ENCODE data around the gene HOXD8.

Gene HOXD8

DNA sequence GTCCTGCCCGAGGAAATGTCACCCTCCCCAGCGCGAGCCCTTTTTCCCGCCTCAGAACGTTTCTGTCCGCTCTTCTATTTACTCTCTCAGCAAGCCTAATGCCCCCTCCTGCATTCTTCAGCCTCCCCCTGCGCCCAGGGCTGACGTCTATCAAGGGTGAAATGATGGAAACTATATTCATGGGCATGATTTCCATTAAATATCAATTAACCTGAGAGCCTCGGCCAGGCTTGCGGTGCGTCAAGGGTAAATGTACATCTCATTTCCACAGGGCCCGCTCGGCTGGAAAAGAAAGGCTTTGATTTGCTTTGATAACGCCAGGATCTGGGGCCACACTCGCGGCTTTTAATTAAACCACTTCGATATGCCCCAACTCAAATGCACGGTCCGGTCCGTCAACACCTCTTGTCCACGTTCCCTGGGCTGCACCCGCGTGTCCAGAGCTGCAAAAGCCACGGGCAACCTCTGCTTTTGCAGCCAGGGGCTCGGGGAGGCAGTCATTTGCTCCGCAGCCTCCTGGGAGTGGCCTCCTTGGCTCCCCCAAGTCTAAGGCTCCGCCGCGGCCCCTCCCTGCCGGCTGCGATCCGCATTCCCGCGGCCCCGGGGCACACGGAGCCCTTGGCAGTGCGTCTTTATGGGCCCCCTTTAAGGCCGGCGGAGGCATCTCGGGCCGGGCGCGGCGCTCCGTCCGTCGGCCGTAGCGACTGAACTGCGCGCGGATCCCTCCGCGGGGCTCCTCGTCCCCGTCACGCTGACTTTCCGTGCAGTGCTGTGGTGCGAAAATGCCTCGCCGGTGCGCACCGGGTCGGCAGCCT is at the start of gene HOXD8:
TSS of gene HOXD8 (plus strand) at position 724 of the 815 bp plus-strand sequence. CDS start 662 bp downstream, outside the sequence.
- DNase-seq (ENCODE audit: low spot score): peak; percentile 72

DNA sequence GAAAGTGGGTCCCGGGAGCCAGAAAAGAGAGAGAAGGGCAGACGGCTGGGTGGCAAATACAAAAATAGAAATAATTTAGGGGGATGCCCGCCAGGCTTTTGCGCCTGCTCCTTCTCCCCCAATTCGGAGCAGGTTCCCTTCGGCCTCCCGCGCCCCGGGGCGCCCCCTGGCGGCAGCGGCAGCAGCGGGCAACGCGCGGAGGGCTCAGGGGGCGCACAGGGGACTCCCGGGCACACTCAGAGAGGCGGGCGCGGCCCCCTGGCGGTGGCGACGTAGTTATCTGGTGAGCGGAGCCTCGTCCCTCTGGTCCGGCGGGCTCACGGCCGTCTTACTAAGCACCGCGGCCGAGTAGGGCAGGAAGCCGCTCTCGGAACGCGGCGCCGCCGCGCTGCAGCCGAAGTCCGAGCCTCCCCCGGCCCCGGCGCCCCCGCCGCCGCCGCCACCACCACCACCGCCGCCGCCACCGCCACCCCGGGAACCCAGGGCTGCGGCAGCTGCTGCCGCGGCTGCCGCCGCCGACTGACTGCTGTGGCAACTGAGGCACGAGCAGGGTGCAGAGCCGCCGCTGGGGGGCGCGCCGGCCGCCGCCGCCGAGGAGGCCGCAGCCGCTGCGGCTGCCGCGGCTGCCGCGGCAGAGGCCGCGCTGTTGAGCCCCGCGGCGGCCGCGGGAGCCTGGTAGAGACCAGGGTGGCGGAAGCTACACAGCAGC is 49.5 kb upstream of the HOXD8 start:
- DNase-seq (ENCODE audit: low spot score): no peak

DNA sequence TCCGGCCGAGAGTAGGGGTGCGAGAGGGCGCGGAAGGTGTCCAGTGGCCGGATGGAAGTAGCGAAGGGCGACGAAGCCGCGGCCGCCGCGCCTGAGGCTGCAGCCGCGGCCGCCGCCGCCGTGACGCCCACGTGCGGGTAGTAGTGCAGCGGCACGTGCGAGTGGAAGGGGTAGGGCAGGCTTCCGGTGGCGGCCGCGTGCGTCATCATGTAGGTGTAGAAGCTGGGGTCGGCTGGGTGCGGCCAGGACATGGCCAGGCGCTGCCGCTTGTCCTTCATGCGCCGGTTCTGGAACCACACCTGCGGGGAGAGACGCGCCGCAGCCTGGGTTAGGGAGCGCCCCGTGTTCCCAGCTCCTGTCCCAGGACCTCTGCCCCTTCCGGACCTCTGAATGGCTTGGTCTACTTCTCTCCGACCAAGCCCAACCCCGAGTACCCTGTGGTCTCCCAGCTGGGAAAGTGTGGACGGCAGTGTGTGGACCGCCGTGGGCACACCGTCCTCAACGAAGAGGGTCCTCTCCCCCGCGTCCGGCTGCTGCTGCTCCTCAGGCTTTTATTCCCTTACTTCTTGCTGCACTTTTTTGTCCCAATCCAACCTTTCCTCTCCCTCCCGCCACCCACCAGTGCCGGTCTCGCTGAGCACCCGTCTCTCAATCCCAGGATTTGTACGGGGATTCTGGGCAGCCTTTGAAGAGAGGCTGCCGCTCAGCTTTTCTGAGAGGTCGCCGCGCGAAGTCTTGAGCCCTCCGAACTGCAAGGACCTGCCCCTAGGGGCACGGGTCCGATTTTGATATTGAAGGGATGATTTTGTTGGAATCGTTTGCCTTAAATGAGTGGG is 48.7 kb upstream of the HOXD8 start:
- DNase-seq (ENCODE audit: low spot score): no peak

DNA sequence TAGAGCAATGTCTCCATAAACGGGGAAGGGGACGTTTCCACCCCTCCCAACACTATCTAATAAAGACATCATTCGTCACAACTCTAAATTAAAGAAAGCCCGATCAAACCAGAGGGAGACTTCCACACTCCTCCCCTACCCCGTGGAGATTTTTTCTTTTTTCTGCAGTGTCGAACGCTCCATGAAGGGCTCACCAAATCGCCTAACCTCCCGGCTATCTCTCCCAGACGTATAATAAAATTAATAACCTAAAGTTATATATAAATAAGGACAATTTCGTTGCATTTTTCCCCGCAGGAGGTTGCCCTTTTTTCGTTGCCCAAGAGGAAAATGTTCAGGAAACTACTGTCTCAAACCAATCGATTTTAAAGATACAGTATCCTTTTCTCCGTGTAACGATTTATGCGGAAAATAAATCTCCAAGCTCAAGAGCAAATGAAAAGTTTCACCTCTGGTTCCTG is 48.1 kb upstream of the HOXD8 start:
- DNase-seq (ENCODE audit: low spot score): no peak

DNA sequence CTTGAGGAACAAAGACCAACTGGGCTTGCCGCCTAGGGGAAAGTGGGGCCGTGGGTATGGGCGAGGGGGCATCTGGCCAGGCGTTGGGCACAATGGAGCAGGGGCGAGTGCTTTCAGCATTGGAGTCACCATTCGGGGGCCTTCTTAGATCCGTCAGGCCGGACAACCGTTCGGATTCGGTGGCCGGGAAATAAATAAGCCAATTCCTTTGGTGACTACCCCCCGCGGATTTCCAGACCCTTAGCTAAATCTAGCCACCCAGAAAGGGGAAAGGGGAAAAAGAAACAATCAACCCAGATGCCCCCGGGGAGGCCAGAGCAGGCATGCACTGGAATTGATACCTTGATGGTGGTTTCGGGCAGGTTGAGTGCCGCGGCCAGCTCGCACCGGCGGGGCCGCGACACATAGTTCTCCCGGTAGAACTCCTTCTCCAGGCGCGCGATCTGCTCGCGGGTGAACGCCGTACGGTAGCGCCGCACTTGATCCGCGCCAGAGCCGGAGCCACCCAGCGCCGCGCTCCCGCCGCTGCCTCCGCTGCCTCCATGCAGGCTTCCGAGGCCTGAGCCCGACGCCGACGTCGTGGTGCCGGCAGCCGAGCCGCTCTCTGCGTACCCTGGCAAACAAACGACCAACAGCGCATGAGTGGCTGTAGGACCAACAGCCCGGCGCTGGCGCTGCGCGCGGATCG is 47.5 kb upstream of the HOXD8 start:
- no peak for DNase-seq (ENCODE audit: low spot score)

DNA sequence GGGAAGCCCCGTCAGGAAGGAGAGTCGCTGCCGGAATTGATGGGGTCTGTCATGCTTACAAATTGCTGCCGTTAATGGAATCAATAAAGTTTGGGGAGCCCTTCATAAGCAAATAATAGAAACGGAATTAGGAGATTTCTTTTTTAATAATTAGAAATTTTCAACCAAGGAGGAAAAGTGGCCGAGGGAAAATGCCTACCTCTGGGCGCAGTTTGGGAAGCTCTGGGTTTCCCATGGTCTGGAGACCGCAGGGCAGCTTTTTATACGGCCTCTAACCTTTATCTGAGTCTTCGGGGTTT is 47.0 kb upstream of the HOXD8 start:
- no peak for DNase-seq (ENCODE audit: low spot score)

DNA sequence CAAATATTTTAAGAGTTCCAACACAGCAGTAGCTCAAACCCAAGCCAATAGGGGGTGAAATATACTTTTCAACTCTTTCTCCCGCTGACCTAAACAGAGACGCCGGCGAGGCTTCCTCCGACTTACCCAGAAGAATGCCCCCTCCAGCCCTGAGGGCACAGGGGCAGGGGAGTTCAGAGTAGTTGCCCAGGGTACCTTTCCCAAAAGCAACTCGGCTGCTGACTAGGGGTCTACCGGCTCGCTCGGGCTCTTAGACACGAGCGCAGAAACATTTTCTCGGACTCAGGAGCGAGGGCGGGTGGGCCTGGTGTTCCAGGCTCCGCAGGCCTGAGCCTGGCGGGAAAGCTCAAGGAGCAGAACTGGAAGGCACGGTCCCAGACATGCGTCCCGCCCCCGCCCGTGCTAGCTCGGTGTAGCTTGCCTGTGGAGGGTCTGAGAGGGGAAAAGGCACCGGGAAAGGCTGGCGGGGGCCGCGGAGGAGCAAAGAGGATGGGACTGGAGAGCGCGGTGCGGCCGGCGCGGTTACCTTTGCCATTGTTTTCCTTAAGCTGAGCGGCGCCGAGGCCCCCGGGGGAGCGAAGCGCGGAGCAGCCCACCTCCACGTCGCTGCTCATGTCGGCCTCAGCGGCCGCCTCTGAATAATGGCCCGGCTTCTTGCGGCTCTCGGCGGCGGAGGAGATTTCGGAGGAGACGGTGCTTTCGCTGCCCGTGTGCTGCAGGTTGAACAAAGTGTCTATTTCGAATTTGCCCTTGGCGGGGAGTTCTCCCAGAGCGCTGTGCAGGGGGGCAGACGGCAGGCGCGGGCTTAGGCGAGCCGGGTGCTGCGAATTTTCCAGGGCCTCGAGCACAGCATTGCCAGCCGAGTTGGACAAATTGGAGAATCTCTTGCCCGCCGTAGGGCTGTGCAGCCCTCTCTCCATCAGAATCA is 46.4 kb upstream of the HOXD8 start:
- no peak for DNase-seq (ENCODE audit: low spot score)

DNA sequence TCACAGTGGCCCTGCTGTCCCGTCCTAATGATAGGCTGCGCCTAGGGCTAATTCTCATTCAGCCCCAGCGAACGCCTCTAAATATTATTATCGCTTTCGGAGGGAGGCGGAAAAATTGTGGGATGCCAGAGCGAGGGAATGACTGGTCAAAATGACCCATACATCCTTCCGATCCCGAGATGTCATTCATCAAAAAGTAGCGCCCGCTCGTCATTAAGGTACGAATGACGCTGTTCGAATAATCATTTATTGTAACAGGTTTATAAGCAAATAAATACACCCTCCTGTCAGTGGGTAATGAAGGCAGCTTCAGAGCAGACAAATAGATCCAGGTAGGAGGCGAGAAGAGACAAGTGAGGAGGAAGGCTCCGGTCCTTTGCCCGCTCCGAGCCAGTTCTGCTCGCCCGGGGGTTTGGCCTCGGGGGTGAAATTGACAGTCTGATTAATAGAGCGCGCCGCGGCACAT is 45.7 kb upstream of the HOXD8 start, which contains the start of gene EVX2:
TSS of gene EVX2 (minus strand) at position 167 of the 466 bp plus-strand sequence. CDS start 186 bp downstream, outside the sequence.
- DNase-seq (ENCODE audit: low spot score): no peak

DNA sequence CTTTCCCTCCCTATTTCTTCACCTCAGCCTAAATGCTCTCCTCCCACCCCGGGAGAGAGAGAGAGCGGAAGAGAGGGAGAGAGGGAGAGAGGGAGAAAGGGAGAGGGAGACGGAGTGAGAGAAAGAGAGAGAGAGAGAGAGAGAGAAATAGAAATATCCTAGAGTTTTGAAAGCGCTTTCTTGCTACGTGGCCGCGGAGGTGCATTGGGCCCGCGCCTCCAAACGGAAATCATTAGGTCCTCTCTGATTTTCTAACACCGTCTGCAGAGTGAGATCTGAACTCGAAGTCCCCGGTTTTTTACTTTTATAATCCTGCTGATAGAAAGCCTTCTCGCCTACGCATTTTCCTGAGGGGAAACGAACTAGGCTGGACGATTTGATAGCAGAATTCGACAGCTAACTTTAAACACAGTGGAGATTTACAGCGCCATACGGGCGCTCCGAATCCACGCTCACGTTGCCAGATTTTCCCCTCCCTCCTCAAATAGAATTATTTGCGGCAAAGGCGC is 44.8 kb upstream of the HOXD8 start:
- DNase-seq (ENCODE audit: low spot score): no peak

DNA sequence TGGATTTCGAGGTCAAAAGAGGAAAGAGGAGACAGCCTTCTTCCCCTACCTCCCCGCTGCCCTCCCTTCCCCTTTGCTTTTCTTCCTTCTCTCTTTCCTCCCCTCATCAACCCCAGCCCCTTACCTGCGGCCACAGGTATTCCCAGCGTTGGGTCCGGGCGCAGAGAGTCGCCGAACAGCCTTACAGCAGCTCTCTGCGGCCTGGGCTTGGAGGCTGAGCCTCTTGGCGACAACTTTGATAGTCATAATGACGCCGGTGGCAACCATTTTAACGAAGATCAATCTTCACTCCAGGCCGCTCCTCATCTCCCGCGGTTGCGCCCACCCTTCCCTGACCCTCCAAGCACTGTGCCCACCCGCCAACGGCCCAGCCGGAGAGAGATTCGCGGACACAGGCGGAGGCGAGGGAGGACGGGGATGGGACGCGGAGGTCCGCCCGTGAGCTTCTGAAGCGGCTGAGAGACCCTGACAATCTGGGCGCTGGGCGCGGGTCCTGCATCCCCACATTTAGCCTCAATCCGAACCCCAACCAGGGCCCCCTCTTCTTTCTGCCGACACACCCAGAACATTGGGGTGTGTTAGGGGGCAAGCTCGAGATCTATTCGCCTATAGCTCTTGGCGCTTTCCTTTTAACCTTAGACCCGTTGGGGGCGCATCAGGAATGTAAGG is 44.3 kb upstream of the HOXD8 start:
- no peak for DNase-seq (ENCODE audit: low spot score)

DNA sequence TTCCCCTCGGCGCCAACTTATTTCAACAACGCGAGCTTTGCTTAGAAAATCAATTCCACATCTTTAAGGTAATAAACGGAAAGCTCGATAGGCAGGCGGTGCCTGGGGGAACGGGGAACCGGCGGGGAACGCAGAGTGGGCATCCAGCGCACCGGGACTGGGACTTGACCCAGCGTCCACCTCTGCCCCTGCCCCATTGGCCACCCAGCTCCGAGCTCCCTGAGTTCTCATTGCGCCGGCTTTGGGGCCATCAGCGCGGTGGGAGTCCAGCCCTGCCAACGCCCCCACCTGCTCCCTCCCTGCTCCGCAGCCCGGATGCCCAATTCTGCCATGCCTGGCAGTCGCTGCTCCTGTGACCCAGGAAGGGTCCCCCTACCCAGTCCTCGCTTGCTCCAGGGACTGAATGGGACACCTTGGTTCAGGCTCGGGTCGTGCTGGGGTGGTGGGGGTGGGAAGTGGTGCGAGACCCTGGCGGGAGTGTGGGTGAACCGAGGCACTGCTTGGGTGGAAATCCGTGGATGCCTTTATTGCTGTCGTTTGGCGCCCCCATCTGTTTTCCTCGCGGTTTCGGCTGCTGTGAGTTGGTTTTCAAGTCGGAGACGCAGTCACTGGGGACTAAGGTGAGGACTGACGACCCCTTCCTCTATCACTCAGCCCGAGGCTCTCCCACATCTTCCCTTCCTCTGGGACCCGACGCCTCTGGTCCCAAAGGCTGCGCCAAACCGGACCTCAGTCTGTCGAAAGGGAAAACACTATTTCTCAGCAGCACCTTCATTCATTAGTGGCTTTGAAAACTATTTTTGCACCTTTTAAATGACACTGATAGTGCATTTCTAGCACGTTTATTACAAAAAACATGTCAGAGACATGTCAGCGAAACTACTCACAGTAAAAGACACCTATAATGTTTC is 43.4 kb upstream of the HOXD8 start:
- DNase-seq (ENCODE audit: low spot score): peak; percentile 89

DNA sequence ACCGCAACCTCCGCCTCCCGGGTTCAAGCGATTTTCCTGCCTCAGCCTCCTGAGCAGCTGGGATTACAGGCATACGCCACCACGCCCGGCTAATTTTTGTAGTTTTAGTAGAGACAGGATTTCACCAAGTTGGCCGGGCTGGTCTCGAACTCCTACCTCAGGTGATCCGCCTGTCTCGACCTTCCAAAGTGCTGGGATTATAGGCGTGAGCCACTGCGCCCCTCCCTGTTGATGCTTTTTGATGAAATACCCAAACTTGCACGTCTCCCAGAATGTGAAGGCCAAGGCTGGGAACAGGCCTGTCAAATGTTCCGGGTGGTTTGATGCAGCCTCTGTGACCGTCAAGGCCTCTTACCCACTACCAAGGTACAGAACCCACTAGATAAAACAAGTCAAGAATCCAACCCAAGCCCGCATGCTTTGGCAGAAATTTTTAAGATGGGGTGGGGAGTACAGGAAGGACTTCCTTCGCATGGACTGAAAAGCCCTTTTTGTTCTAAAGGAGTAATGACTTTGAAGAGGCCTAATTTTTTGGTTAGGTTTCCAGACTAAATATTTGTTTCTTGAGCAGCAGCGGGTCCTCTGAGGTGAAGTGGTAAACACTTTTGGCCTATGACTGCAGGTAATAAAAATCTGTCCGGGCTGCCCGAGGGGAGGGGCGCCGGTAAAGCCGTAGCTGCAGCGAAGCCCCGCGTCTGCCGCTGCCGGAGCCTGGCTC is 42.0 kb upstream of the HOXD8 start:
- no peak for DNase-seq (ENCODE audit: low spot score)

DNA sequence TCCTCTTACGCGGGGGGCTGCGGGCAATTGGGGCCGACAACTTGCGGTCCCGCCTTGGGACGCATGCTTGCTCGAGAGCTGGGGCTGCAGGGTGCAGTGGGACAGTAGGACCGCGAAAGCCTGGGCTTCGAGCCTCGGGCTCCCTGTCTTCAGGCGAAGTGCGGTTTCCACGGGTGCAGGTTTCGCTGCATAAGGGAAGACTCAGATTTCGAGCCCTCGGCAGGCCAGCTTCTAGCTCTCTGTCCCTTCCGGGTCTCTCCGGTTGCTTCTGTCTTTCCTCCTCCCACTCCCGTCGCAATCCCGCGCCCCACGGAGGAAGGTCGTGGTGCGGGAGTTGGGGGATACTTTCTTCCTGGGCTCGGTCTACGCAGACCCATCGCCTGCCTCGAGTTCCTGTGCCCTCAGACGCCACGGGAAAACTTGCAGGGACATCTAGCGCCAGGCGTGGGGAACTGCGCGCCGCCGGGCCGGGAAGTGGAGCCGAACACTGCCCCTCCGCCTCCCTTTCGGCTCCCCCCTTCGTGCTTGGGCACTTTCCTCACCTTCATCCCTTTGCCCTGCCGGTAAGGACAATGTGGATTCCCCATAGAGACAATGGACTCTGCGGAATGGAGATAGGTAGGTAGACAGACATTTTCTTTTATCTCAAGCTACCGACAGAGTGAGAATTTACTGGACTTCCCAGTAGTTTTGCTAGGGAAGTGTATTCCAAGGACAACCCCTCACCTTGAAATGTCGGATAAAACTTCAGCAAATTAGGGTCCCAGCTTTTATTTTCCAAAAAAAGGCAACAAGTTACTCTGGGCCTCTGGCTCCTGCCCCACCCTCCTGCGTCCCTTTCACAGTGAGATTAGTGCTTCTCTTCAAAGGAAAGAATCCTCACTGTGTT is 41.2 kb upstream of the HOXD8 start:
- DNase-seq (ENCODE audit: low spot score): peak; percentile 96

DNA sequence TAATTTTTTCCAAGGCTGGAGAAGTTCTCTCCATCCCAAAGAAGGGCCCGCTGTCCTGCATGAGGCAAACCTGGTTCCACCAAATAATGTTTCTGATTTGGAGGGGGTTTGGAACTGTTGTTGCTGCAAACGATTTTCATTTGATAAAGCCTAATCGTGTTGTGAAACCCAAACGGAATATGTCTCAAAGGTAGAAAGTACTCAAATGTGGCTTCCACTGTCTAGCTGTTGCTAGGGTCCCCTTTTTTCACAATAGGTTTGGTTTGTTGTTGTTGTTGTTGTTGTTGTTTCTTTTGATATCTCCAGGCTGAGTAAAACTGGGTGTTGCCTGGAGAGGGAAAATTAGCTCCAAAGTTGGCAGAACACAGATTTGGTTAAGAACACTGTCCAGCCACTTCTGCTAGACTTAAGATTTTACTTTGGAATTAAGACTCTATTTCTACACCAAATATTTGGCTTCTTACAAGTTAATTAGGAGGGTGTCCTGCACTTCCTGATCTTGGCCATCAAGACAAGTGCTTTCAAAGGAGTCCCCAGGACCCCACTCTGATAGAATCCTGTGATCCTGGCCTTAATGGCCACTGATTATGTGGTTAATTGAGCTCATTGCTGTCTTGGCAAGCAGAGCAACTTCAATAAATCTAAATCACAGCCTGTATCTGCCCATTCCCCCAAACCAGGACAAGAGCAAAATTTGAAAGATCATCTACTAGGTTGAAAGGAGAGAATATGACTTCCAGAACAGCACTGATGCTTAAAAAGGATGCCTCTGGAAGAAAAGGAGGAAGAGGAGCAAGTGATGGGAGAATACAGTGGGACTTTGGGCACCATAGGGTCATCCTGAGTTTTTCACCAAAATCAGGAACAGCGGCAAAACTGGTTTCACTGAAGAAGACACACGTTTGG is 40.3 kb upstream of the HOXD8 start:
- DNase-seq (ENCODE audit: low spot score): no peak

DNA sequence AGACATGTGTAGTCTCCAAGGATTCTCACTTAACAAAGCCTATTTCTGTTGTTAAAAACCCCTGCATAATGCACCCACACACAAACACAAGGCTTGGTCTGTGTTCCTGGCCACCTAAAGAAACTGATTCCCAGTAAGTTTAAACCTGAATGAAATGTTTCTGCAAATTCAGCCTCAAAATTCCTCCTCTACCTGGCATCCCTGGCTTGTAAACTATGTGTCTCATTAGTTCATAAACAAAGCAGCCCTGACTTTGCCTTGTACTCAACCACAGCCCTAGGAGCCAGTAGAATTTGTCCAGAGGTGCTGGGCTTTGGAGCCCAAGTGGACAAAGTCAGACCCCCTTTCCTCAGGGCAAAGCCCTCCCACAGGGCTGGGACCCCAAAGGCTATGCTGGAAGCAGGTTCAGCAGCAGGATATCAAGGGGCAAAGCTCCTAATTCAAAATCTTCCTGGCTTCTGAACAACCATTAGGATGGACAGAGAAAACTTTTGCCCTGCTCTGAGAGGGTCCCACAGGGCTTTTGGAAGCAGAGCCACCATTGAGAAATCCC is 39.6 kb upstream of the HOXD8 start:
- no peak for DNase-seq (ENCODE audit: low spot score)

DNA sequence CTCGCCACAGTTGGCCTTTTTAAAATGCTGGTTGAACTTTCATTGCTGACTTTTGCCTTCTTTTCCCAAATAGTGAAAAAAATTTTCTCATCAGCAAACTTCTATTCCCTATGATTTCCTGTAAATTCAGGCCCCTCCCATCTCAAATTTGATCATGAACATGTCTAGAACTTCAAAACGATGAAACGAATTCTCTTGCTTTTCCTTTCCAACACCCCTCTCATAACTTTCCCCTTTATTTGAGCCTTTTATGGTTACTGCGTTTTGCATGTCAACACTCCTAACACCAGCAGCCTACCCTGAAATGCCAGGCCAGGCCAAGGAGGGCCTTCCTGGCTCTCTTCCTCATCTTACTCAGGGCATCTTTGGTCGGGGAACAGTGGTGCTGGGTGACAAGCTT is 38.6 kb upstream of the HOXD8 start:
- DNase-seq (ENCODE audit: low spot score): no peak

Data from HuH-7 (cell line).